GM18519 (cell line): ENCODE results near the gene PRKCB.
"Not testable (repeated sequence)": the region's sequence is repeated elsewhere in the genome, so short reads cannot be mapped to it uniquely, and the experiment has no call there.

Experiments used
- ATAC-seq: cut with Tn5 transposase; IDR thresholded peaks from one replicate; pipeline ENCODE4 v1.9.1; 2021; ENCODE audit warnings: mild to moderate bottlenecking, moderate library complexity; ENCODE audit not compliant: unreplicated experiment, low FRiP score

The PRKCB gene

GRCh38 chr16:23931199-23931598 lies 95.4 kb downstream of the PRKCB start:
- no peak for ATAC-seq

GRCh38 chr16:23933650-23934049 lies 97.9 kb downstream of the PRKCB start:
- ATAC-seq = not testable (repeated sequence)

GRCh38 chr16:23934610-23935236 lies 98.9 kb downstream of the PRKCB start:
- ATAC-seq = no peak

GRCh38 chr16:23940111-23940510 lies 104.3 kb downstream of the PRKCB start:
- ATAC-seq = no peak

GRCh38 chr16:23941025-23941424 lies 105.2 kb downstream of the PRKCB start:
- ATAC-seq = no peak

- ATAC-seq = no peak
Observed at GRCh38 chr16:23941963-23942564, 106.3 kb downstream of the PRKCB start.

GRCh38 chr16:23943604-23944003 lies 107.8 kb downstream of the PRKCB start:
- ATAC-seq = no peak

- ATAC-seq = no peak
Observed at GRCh38 chr16:23944381-23944780, 108.6 kb downstream of the PRKCB start.

GRCh38 chr16:23945243-23945642 lies 109.5 kb downstream of the PRKCB start:
- no peak for ATAC-seq

GRCh38 chr16:23947838-23948237 lies 112.1 kb downstream of the PRKCB start:
- ATAC-seq = no peak

- no peak for ATAC-seq
Observed at GRCh38 chr16:23948949-23949411, 113.2 kb downstream of the PRKCB start.

GRCh38 chr16:23949630-23950290 lies 114.0 kb downstream of the PRKCB start:
- no peak for ATAC-seq

GRCh38 chr16:23950291-23950894 lies 114.6 kb downstream of the PRKCB start:
- ATAC-seq = no peak

- no peak for ATAC-seq
Observed at GRCh38 chr16:23950898-23951297, 115.1 kb downstream of the PRKCB start.

- no peak for ATAC-seq
Observed at GRCh38 chr16:23952128-23952970, 116.6 kb downstream of the PRKCB start.

- no peak for ATAC-seq
Observed at GRCh38 chr16:23952971-23953300, 117.2 kb downstream of the PRKCB start.

- no peak for ATAC-seq
Observed at GRCh38 chr16:23953476-23953875, 117.7 kb downstream of the PRKCB start.

GRCh38 chr16:23955088-23955487 lies 119.3 kb downstream of the PRKCB start:
- no peak for ATAC-seq

GRCh38 chr16:23957287-23957686 lies 121.5 kb downstream of the PRKCB start:
- no peak for ATAC-seq

GRCh38 chr16:23959072-23959751 lies 123.4 kb downstream of the PRKCB start:
- ATAC-seq = no peak
